Effector memory CD4-positive, alpha-beta T cell (primary cell): ENCODE measurements around the gene CLIC3.
"Not testable (repeated sequence)": the region's sequence is repeated elsewhere in the genome, so short reads cannot be mapped to it uniquely, and the experiment has no call there.

Source experiments
- DNase-seq, 3 donors: peaks; one replicate each; pipeline ENCODE4 v3.0.0-alpha.2; 2020
- H3K27ac ChIP-seq: 2 replicates; pipeline ENCODE4 v1.7.0; 2013; ENCODE audit warnings: mild to moderate bottlenecking, low read length, moderate library complexity; ENCODE audit not compliant: insufficient read depth, poor library complexity, severe bottlenecking
- H3K27me3 ChIP-seq: replicated peaks from 2 replicates; pipeline ENCODE4 v1.7.0; 2013; ENCODE audit warnings: mild to moderate bottlenecking, low read length; ENCODE audit not compliant: insufficient read depth, control insufficient read depth, poor library complexity, severe bottlenecking
- H3K36me3 ChIP-seq: 2 replicates; pipeline ENCODE4 v1.7.0; 2013; ENCODE audit warnings: mild to moderate bottlenecking, low read length, moderate library complexity; ENCODE audit not compliant: control insufficient read depth, insufficient read depth
- H3K4me1 ChIP-seq: 2 replicates; pipeline ENCODE4 v1.7.0; 2013; ENCODE audit warnings: low read length, mild to moderate bottlenecking; ENCODE audit not compliant: control insufficient read depth, insufficient read depth, poor library complexity, severe bottlenecking
- H3K4me3 ChIP-seq: 2 replicates; pipeline ENCODE4 v1.7.0; 2013; ENCODE audit warnings: low read length, low read depth, mild to moderate bottlenecking; ENCODE audit not compliant: insufficient read depth, poor library complexity, severe bottlenecking
- H3K9me3 ChIP-seq: 2 replicates; pipeline ENCODE4 v1.7.0; 2013; ENCODE audit warnings: mild to moderate bottlenecking, low read length, moderate library complexity; ENCODE audit not compliant: control insufficient read depth

Gene CLIC3

DNA sequence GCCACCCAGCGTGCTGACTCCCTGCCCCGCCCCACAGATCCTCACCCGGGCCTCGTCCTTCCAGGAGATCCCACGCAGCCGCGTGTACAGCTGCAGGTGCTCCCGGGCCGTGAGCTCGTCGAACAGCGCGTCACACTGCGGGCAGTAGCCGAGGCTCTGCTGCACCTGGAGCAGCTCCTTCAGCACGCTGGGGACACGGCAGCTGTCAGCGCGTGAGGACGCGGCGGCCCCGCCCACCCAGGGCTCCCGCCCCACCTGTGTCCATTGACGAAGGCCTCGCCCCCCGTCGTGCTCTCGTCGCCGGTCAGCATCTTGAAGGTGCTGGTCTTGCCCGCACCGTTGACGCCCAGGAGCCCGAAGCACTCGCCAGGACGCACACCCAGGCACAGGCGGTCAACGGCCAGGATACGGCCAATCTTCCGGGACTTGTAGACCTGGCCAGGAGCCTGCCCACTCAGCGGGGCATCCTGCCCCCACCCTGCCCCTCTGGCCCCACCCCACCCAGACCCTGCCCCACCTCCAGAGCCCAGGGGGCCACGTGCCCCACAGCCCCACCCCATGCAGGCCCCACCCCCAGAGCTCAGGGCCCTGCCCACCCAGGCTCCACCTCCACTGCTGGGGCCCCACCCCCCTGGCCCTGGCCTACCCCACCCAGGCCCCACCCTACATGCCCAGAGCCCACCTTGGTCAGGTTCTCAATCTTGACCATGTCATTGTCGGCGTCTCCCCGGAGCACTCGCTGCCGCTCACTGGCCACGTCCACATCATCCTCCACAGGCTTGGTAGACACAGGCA lies 13.8 kb upstream of the CLIC3 start:
- Histone ChIP-seq H3K9me3 (no peaks in the 10 kb centered on the region), H3K27me3 (no peaks in the 10 kb centered on the region), H3K4me1 (no peaks in the 10 kb centered on the region), H3K27ac (no peak overlapping the region), H3K4me3 (no peak overlapping the region), H3K36me3 (peaks cover 48% of the 10 kb centered on the region)
- no peak for DNase-seq

GRCh38 chr9:137009217-137009616 lies 12.8 kb upstream of the CLIC3 start:
- H3K4me1 ChIP-seq, result no peaks in the 10 kb centered on the region
- H3K36me3 ChIP-seq, result peaks cover 38% of the 10 kb centered on the region
- H3K27me3 ChIP-seq, result no peaks in the 10 kb centered on the region
- no peaks in the 10 kb centered on the region for H3K9me3 ChIP-seq
- H3K27ac ChIP-seq, result no peak overlapping the region
- no peak overlapping the region for H3K4me3 ChIP-seq
- DNase-seq, result no peak

DNA sequence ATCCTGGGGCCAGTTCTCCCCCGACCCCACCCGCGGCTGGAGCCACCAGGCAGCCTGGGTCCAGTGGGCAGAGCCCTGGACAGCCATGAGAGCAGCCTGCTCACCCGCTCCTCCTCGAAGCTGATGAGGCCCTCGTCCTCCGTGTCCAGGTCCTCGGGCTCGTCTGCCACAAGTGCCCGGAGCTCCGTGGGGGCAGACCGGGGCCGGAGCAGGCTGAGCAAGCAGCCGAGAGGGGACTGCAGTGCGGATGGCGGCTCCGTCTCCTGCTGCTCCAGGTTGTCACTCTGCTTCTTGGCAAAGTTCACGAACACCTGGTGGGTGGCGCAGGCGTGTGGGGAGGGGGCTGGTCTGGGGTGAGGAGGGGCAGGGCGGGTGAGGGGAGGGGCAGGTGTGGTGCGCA lies 11.9 kb upstream of the CLIC3 start:
- no peak overlapping the region for H3K4me3 ChIP-seq
- H3K36me3 ChIP-seq, result peaks cover 29% of the 10 kb centered on the region
- no peak for DNase-seq
- no peaks in the 10 kb centered on the region for H3K4me1 ChIP-seq
- H3K9me3 ChIP-seq, result no peaks in the 10 kb centered on the region
- H3K27me3 ChIP-seq, result no peaks in the 10 kb centered on the region
- H3K27ac ChIP-seq, result no peak overlapping the region

DNA sequence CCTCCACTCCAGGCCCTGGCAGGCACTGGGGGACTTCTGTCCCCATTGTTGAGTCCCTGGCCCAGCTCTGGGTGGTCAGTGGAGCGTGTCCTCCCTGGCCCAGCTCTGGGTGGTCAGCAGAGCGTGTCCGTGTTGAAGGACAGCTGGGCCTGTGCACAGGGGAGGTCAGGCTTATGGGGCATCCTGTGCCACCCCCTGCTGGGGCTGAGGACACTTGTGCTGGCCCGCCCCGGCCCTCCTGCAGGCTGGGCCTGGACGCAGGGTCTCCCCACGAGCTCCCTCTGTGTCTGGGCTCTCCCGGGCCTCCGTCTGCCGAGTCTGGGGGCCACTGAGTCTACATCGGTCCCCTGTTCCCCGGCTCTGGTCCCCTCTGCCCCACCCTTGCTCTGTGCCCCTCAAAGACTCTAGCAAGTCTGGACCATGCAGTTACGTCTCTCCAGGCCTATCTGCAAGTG lies 11.5 kb upstream of the CLIC3 start:
- Histone ChIP-seq H3K4me1 (no peaks in the 10 kb centered on the region), H3K27me3 (no peaks in the 10 kb centered on the region), H3K9me3 (no peaks in the 10 kb centered on the region), H3K36me3 (peaks cover 27% of the 10 kb centered on the region), H3K4me3 (no peak overlapping the region), H3K27ac (no peak overlapping the region)
- no peak for DNase-seq

DNA sequence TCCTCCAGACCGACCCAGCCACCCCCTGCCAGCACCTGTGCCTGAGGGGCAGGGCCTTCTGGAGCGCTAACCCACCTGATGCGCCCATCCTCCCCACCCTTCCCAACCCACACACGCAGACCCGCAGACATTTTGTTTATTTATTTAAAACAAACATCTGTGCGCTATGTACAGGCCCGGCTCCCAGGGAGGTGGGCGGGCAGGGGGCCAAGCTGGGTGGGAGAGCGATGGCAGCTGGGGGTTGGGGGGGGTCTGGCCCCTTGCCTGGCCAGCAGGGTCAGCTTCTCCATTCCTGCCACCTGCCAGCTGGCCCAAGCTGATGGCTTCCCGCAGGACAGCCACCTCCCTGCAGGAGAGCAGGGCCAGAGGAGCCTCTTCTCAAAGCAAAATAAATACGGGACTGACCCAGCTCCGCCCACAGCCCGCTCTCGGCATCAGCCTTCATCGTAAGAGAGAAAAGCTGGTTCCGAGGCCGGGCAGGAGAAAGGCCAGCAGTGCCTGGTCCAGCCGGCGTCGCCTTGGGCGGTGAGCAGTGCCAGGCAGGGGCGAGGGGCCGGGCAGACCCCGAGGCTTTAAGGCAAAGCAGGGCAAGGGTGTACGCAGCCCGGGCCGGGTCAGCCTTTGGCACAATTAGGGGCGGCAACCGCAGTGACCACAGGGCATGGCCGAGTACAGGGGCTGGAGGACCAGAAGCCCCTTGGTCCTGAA lies 10.9 kb upstream of the CLIC3 start:
- H3K4me1 ChIP-seq, result no peaks in the 10 kb centered on the region
- no peaks in the 10 kb centered on the region for H3K27me3 ChIP-seq
- no peak overlapping the region for H3K27ac ChIP-seq
- no peaks in the 10 kb centered on the region for H3K9me3 ChIP-seq
- DNase-seq, result no peak
- no peak overlapping the region for H3K4me3 ChIP-seq
- peaks cover 21% of the 10 kb centered on the region for H3K36me3 ChIP-seq

DNA sequence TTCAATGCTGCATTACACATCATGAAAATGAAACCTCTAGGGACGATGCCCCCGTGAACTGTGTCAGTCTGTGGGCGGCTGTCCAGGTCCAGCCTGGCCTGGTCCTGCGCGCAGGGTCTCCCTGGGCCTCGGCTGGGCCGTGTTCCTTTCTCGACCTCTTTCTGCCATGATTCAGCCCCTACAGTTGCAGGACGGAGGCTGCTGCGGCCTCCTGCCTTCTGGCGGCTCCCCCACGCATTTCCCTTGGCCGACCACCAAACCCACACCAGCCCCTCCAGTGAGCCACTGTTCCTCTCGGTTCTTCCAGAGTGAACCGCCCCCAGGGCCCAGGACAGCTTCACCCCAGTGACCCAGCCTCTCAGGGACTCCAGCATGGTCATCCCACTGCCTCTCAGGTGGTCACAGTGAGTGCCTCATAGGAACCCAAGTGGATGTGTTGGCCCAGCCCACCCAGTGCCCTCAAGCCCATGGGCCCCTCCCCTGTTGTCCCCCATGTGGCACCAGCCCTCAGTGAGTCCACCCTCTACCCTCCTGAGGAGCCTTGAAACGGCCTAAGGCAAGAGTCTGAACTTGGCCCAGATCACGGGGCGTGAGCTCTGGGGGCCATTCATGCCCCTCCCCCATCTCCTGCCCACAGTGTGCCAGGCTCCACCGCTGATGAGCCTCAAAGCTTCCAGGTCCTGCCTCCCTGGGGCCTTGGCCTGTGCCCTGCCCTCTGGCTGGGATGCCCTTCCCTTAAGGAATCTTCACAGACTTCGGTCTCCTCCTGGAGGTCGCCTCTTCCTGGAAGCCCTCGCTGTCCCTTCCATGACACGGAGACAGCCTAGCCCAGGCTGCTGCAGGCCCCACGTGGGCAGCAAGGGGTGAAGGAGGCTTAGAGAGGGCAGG lies 10.0 kb upstream of the CLIC3 start:
- no peak for DNase-seq
- H3K4me1 ChIP-seq, result no peaks in the 10 kb centered on the region
- no peaks in the 10 kb centered on the region for H3K27me3 ChIP-seq
- no peaks in the 10 kb centered on the region for H3K9me3 ChIP-seq
- no peak overlapping the region for H3K27ac ChIP-seq
- H3K36me3 ChIP-seq, result peaks cover 15% of the 10 kb centered on the region
- H3K4me3 ChIP-seq, result no peak overlapping the region

GRCh38 chr9:137004285-137004684 lies 7.9 kb upstream of the CLIC3 start:
- DNase-seq, H3K36me3 ChIP-seq, H3K4me3 ChIP-seq, H3K27me3 ChIP-seq, H3K9me3 ChIP-seq, H3K27ac ChIP-seq: not testable (repeated sequence)
- peaks cover 10% of the 10 kb centered on the region for H3K4me1 ChIP-seq

GRCh38 chr9:137002646-137003041 lies 6.3 kb upstream of the CLIC3 start:
- Histone ChIP-seq H3K27me3 (no peaks in the 10 kb centered on the region), H3K36me3 (no peaks in the 10 kb centered on the region), H3K4me1 (peaks cover 17% of the 10 kb centered on the region), H3K4me3 (no peak overlapping the region), H3K9me3 (no peaks in the 10 kb centered on the region), H3K27ac (no peak overlapping the region)
- no peak for DNase-seq

DNA sequence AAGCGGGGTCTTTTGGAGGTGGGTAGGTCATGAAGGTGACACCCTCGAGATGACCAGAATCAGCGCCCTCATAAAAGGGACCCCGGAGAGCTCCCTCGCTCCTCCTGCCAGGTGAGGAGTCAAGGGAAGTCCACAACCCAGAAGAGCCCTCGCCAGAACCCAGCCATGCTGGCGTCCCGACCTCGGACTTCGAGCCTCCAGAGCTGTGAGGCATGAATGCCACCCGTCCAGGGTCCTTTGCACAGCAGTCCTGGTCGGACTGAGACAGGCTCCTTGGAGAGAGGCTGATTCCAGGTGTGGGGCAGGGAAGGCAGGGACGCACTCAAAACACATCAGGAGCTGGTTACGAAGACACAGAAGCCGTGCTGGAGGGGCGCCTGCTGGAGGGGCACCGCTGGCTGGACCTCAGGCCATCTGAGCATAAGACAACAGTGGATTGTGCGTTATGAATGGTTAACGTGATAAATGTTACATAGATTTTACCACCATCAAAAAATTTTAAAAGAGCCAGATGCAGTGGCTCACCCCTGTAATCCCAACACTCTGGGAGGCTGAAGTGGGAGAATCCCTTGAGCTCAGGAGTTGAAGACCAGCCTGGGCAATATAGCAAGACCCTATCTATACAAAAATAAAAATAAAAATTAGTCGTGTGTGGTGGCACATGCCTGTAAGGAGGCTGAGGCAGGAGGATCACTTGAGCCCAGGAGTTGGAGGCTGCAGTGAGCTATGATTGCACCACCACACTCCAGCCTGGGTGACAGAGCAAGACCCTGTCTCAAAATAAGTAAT lies 5.7 kb upstream of the CLIC3 start:
- H3K27me3 ChIP-seq, result no peaks in the 10 kb centered on the region
- no peak for DNase-seq
- no peak overlapping the region for H3K4me3 ChIP-seq
- no peak overlapping the region for H3K27ac ChIP-seq
- no peaks in the 10 kb centered on the region for H3K36me3 ChIP-seq
- H3K4me1 ChIP-seq, result peaks cover 23% of the 10 kb centered on the region
- no peaks in the 10 kb centered on the region for H3K9me3 ChIP-seq
